NCI-H1694 treated with DMSO at 0.1 percent for 48 hours (cell line): ENCODE results near the gene CXXC5.

Source experiments
- DNase-seq: peaks from one replicate; lab custom pipeline; 2025; lab: John Stamatoyannopoulos, UW

CXXC5 gene

GRCh38 chr5:139651043-139651834 lies 3.1 kb downstream of the CXXC5 start:
- no peak for DNase-seq

DNA sequence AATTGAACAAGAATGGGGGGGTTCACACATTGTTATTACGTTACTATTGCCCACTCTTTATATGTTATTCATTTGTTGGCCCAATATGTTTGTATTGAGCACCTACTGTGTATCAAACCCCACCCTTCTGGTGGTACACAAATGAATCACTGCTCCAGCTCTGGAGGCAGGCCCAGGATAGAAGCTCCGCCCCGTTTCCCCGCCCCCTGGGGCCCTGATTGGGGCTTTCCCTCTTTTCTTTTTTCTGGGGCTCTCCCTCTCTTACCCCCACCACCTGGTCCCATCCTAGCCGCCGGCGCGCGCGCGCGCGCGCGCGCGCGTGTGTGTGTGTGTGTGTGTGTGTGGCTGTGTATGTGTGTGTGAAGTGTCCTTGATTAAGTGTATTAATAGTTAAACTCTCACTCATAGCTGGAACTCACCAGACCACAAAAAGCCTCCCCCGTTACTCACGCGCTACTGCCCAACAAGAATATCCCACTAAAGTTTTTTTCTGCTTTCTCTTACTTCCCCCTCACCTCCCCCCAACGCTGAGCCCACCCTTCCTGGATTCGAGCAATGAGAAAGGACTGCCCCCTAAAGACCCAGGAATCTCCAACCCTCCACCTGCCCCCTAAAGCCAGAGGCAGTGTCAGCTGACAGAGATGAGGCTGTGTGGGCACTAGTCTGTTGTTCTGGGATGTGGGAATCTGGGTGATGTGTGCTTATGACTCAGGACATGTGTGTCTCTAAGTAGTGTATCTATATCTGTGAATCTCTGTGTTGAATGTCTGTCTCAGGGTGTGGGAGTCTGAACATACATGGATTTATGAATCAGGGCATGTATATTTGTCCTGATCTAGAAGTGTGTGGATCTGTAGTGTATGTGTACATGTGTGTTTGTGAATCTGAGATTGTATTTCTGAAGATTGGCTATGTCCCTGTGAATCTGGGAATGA lies 4.0 kb downstream of the CXXC5 start:
- DNase-seq, result peak; percentile 42

DNA sequence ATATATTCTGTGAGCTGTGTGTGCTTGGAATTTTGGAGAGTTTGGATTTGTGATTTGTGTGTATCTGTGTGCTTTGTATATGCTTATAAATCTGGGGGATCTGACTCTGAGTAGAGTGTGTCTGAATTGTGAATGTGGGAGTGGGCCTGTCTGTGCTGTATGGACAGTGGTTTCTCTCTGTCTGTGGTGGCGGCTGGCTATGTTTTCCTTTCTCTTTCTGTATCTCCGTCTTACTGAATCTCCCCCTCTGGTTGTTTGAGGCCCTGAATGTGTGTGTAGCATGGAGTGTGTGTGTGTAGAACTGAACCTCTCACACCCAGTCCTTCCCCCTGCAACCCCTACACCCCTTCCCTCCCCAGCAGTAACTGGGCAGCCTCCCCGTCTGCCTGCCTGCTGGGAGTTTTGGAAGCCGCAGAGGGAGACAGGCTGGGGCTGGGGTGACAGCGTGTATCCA lies 4.7 kb downstream of the CXXC5 start:
- no peak for DNase-seq

GRCh38 chr5:139653616-139654015 lies 5.5 kb downstream of the CXXC5 start:
- no peak for DNase-seq

- DNase-seq, result no peak
Observed at GRCh38 chr5:139654464-139654863, 6.3 kb downstream of the CXXC5 start.

DNA sequence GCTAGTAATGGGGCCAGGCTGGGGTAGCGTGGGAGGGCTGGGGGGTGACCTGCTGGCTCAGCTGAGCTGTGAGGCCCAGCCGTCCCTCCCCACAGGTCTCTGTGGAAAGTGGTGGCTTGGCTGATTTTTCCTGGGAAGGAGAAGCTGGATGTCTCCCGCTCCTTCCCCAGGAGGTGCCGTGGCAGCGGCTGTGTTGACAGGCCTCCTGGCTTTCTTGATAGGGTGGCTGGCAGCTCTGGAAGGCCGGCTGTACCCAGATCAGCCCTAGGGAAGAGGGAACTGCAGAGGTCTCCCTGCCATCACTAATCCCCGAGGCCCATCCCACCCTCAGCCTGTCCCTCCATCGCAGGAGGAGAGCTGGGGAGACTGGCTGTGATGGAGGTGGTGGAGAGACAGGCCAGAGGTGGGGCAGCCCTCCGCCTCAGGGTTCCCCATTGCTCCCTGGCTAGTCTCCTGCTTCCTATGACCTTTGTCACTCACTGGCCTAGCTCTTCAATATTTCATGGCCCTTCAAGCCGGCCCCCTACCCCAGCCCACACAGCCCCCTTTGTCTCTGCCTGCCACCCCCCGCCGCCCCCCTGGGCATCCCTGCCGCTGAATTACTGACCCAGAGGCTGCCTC lies 6.8 kb downstream of the CXXC5 start:
- DNase-seq, result no peak

DNA sequence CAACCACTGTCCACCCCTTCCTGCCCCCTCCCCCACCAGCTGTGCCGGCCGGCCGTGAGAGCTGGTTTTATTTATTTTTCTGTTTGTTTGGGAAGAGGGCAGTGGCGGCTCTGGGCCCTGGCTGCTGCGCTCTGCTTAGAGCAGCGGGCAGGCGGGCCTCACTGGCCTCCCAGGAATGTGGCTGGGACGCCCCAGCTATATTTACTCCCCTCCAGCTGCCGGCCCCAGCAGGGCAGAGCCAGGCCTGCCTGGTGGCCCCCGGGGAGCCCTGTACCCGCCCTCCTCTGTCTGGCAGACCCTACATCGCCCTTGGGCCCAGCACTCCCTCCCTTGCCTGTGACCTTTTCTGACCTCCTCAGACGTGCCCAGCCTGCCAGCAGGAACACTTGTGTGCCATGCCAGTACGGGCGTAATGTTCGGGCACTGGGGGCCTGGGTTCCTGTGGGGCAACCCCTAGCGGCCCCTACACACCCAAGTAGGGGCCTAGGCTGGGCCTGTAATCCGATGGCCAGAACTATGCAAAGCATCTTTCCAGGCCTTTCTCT lies 7.7 kb downstream of the CXXC5 start:
- DNase-seq, result no peak

DNA sequence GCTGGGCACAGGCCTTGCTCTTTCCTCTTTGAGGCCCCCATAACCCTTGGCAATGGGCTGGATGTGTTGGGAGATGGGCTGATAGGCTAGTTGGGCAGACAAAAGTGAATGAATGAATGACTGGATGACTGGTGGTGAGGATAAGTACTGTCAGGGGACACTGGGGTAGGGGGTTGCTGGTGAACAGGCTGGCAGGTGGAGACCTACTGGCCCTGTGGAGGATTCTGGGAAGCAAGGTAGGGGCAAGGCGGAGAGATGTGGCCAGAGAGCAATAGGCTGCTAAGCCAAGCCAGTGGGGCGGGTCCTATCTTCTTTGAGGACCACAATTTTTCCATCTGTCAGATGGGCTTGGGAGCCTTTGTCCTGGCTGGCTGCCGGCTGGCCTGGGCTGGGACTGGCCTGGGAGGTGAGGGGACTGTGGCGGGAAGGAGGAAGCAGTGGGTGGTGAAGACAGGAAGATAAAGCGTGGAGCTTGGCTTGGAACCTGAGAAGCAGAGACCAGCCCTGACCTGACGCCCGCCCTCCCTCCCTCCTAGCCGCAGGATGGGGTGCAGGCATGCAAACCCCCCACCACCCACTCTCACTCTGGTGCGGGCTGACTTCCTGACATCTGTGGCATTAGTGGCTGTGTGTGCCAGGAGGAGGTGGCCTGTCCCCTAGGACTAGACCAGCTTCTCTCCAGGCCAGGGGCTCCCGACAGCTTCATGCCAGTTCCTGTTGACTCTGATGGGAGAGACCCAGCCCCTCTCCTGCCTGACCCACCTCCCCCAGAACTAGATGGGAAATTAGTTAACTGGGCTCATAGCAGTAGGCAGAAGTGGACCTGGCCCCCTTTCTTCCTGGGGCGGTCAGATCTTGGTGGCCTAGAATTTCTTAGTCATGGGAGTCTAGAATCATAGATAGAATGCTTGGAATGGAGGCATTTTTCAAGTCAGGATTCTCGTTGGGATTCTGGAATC lies 9.5 kb downstream of the CXXC5 start:
- DNase-seq, result no peak

DNA sequence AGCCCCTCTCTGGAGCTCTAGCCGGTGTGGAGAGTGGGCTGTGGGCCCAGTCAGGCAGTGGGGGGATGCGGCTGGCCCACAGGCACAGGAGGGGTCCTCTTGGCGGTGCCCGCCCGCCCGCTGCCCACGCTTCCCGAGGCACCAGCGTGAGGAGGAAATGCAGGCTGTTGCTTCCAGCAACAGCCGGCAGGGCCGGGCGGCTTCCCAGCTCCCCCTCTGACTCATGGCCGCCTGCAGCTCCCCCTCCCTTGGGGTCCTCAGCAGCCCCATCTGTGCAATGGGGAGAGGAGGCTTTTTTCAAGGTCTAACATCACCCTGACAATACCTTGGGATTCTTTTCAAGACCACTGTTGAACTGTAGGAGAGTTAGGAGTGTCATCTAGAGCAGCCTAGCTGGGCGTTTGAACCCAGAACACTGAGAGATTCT lies 10.4 kb downstream of the CXXC5 start:
- DNase-seq, result no peak

DNA sequence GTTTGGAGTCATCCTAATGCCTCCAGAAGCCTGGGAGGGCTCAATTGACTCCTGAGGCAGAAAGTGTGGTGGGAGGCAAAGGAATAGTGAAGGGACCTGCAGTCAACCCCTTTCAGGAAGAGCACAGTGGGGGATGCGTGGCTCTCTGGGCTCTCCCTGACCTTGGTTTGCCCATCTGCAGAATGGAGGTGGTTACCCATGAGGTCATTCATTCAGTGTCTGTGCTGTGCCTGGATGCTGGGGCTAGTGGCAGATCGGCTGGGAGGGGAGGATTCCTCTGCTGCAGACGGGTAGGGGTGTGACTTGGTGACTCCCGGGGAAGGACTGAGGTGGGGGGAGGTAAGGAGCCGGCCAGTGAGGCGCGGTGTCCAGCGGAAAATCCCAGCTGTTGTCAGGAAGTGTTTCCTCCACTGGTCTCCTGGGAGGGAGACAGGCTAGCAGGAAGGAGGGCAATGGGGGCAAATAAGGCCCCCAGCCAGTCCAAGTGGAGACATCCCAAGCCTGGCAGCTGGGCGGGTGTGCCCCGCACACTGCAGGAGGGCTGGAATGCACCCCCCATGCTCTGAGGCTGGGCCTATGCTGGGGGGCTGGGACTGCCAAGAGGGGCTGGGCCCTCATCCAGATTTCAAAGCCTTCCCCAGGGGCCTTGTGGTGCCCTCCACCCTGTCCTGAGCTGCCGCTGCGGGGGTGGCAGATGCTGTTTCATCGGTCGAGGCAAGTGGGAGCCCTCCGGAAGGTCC lies 10.9 kb downstream of the CXXC5 start:
- peak; percentile 34 for DNase-seq

GRCh38 chr5:139659695-139660101 lies 11.5 kb downstream of the CXXC5 start:
- peak; percentile 28 for DNase-seq

DNA sequence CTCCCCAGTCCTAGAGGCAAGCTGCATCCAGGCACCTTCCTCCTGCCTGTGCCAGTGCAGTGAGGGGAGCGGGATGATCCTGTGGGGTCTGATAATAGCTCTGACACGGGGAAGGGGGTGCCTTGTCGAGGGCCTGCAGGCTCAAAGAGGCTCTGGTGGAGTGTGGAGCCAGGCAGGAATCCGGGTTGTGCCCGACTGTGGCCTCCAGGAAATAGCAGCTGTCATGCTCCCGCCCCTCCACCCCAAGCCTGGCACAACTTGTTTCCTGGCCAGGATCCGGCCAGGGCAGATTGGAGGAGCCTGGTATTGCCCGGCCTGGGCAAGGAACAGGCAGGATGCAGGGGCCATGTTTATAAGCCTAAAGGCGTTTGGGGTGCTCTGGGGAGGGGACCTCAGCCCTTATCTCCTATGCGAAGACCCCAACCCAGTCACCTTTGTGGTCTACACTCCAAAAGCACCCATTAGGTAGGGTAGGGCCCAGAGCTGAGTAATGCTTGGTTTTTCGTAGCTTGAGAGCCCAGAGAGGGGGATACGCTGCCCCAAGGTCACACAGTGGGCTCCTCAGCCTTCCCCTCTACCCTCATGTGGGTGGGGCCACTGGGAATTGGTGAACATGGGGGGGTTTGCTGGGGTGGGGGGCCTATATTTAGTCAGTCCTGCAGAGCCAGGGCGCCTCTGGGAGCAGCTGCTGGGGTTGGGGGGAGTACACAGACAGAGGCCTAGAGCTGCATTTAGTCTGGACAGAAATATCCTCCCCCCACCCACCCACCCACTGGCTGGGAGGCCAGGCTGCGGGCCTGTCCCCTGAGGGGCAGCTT lies 12.2 kb downstream of the CXXC5 start:
- DNase-seq, result no peak

DNA sequence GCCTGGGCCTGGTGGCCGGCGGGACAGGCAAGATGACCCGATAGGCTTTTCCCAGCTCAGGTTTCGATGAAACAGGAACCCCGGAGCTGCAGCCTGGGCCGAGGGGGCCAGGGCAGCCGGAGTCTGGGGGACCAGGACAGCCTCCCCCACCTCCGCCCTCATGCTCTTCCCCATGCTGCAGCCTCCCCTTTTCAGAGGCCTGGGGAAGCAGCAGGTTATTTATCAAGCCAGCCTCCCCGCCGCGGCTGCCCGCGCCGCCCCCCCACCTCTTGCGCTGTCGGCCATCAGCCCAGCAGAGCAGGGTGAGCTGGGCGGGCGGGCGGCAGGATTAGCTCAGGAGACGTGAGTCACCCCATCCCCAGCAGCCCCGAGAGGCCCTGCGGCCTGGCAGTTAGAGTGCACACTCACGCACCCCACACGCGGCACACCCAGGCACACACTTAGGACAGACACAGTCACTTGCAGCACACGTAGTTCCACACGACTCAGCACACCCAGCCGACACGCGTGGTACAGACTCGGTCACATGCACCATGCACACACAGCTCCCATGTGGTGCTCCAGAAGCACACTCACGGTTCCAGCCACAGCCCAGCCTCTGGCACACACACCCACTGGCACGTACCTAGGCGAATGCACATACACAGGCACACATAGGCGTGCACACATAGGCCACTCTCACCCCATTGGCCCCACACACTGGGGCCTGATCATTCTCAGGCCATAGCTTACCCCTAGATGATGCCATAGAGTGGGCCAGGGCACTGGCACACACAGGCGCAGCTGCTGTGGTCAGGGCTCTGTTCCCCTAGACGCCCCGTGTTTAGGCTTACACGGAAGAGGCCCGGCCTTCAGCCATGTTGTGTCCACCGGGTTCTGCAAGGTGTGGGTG lies 13.0 kb downstream of the CXXC5 start:
- DNase-seq, result no peak

DNA sequence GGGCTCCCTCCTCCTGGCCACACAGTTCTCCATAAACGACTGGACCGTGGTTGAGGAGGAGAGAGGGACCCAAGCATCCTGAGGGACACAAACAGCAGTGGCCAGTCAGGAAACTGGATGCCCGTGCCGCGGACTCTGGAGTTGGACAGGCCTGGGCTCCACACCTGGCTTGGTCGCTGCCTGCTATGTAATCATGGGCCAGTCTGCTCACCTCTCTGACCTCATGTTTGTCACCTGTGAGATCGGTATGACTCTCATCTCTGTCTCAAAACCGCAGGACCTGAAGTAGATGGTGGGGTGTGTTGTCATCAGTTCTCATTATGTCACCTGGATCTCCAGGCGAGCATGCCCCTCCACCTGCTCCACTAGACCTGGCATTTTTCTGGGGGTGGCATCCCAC lies 14.5 kb downstream of the CXXC5 start:
- no peak for DNase-seq

GRCh38 chr5:139663207-139664085 lies 15.3 kb downstream of the CXXC5 start:
- DNase-seq, result no peak

- no peak for DNase-seq
Observed at GRCh38 chr5:139664086-139664693, 16.0 kb downstream of the CXXC5 start.
